ENCODE measurements around the gene MEGF11.

MEGF11 gene

DNA sequence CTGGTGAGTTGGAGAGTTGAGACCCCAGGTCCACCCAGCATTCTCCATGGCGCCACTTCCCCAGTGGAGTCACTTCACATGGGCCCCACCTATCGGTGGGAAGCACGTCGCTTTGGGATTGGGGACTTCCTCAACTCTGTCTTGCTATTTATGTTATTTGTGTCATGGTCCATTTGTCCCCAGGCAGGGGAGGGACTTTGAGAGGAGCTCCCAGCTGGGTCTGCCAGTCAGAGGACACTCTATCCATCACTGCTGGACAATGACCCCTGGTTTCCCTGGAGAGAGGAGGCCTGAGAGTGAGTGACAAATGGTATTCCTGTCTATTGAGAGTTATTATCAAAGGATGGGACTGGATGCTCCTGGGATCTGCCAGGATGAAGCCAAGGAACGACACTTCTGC, 256.6 kb downstream of the MEGF11 start:
- Histone ChIP-seq H3K27ac (no peak overlapping the region), H3K9me3 (ENCODE audit: low read depth, low read length) (no peaks in the 10 kb centered on the region), H3K36me3 (ENCODE audit: insufficient read depth, low read length) (no peaks in the 10 kb centered on the region), H3K4me3 (no peak overlapping the region), H3K9ac (ENCODE audit: insufficient read length) (no peak overlapping the region)
- no peak for TF ChIP-seq FOXP2 (optimal IDR thresholded peaks at IDR 0.05; ENCODE audit: control extremely low read depth, extremely low read length, insufficient read depth)
- TF ChIP-seq EZH2 (IDR thresholded peaks at IDR 0.05): no peak
- no peak for TF ChIP-seq POLR2AphosphoS5 (IDR thresholded peaks at IDR 0.05; ENCODE audit: borderline replicate concordance, low read depth, low read length)
- DNase-seq (ENCODE audit: low read depth, low spot score): no peak

DNA sequence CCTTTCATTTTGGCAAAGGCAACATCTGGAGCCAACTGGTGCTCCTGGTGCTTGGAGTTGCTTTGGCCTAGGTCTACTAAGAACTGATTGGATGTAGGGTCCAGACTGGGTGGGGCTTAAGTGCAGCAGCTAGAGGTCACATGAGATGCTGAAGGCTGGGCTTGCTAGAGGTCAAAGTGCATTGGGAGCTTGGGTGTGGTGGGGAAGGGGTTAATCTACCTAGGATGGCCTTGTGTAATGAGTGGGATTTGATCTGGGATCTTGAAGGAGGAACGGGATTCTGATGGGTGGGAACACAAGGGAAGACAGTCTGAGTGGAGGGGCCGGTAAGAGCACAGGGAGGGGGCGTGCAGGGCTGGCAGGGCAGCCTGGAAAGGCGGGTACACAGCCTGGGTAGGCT, 258.7 kb downstream of the MEGF11 start:
- TF ChIP-seq POLR2AphosphoS5 (IDR thresholded peaks at IDR 0.05; ENCODE audit: borderline replicate concordance, low read depth, low read length): no peak
- no peak for TF ChIP-seq FOXP2 (optimal IDR thresholded peaks at IDR 0.05; ENCODE audit: control extremely low read depth, extremely low read length, insufficient read depth)
- no peak for TF ChIP-seq EZH2 (IDR thresholded peaks at IDR 0.05)
- Histone ChIP-seq H3K9me3 (ENCODE audit: low read depth, low read length) (no peaks in the 10 kb centered on the region), H3K4me3 (no peak overlapping the region), H3K36me3 (ENCODE audit: insufficient read depth, low read length) (no peaks in the 10 kb centered on the region), H3K27ac (no peak overlapping the region), H3K9ac (ENCODE audit: insufficient read length) (no peak overlapping the region)
- no peak for DNase-seq (ENCODE audit: low read depth, low spot score)

DNA sequence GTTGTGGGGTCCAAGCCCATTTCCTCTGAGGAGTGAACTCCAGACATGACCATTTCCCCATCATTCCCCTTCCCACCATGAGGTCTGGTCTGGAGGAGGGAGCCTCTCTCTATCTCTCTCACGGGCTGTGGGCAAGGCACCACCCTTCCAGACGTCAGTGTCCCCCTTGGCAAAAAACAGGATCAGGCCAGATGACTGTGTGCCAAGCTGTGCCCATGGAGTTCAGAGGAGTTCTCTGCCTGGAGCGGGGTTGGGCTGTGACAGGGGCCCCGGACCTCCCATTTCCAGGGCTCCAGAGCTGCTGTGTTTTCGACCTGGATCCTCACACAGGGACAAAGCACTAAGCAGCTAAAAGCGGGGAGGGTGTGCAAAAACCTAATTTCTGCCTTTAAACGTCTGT, 259.8 kb downstream of the MEGF11 start:
- H3K9me3 ChIP-seq (ENCODE audit: low read depth, low read length): no peaks in the 10 kb centered on the region
- TF ChIP-seq EZH2 (IDR thresholded peaks at IDR 0.05): no peak
- no peak for TF ChIP-seq FOXP2 (optimal IDR thresholded peaks at IDR 0.05; ENCODE audit: control extremely low read depth, extremely low read length, insufficient read depth)
- no peak for TF ChIP-seq POLR2AphosphoS5 (IDR thresholded peaks at IDR 0.05; ENCODE audit: borderline replicate concordance, low read depth, low read length)
- H3K9ac ChIP-seq (ENCODE audit: insufficient read length): no peak overlapping the region
- no peak overlapping the region for H3K4me3 ChIP-seq
- no peaks in the 10 kb centered on the region for H3K36me3 ChIP-seq (ENCODE audit: insufficient read depth, low read length)
- no peak overlapping the region for H3K27ac ChIP-seq
- no peak for DNase-seq (ENCODE audit: low read depth, low spot score)

DNA sequence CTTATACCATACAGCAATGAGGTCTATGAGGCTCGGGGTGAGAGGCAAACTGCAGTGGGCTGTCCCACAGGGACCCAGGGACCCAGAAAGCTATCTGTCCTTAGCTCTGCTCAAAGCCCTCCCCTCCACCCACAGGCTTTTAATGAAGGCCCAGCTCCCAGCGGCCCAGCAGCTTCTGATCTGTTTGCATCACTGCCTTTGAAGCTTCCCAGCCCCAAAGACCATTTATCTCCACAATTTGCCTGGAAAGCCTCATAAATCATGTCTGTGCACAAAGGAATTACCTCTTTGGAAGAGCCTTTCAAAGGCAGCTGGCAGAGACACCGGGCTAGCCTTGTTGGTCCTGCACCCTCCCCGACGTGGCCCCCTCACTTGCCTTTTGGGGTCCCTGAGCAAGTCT, 260.3 kb downstream of the MEGF11 start:
- Histone ChIP-seq H3K27ac (no peak overlapping the region), H3K36me3 (ENCODE audit: insufficient read depth, low read length) (no peaks in the 10 kb centered on the region), H3K9ac (ENCODE audit: insufficient read length) (no peak overlapping the region), H3K9me3 (ENCODE audit: low read depth, low read length) (no peaks in the 10 kb centered on the region), H3K4me3 (no peak overlapping the region)
- TF ChIP-seq EZH2 (IDR thresholded peaks at IDR 0.05): no peak
- no peak for TF ChIP-seq POLR2AphosphoS5 (IDR thresholded peaks at IDR 0.05; ENCODE audit: borderline replicate concordance, low read depth, low read length)
- no peak for TF ChIP-seq FOXP2 (optimal IDR thresholded peaks at IDR 0.05; ENCODE audit: control extremely low read depth, extremely low read length, insufficient read depth)
- DNase-seq (ENCODE audit: low read depth, low spot score): no peak

DNA sequence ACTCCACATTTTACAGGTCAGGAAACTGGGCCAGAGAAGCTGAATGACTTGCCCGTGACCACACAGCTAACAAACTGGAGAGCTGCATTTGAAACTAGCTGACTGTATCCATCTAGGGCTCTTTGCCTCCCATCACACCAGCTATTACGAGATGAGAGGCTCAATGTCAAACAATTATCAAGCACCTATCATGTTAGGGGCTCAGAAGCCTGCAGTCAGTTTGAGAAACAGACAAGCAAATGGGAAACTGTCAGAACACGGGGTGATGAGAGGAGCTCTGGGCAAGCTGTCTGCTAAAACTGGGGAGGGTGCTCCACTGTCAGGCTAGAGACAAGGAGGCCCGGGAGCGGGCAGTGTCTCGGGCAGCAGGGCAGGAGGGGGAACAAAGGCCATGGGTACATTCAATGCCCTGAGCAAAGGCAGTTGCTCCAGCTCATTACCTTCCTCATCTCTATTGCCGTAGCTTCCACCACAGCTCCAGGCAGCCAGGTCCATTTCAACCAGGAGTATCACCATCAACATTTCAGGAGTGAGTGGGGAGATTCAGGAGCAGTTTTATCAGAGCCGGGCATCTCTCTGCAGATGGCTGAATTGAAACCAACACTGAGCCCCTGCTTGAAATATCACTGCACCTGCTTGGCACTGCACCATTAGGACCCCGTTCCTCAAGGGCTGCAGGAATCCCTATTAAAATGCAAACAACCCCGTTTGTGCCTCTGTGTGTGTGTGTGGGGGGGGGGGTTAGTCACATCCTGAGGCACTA, 261.6 kb downstream of the MEGF11 start:
- H3K9ac ChIP-seq (ENCODE audit: insufficient read length): no peak overlapping the region
- no peak overlapping the region for H3K4me3 ChIP-seq
- H3K27ac ChIP-seq: no peak overlapping the region
- DNase-seq (ENCODE audit: low read depth, low spot score): no peak
- H3K36me3 ChIP-seq (ENCODE audit: insufficient read depth, low read length): no peaks in the 10 kb centered on the region
- TF ChIP-seq FOXP2 (optimal IDR thresholded peaks at IDR 0.05; ENCODE audit: control extremely low read depth, extremely low read length, insufficient read depth) (no peak), EZH2 (IDR thresholded peaks at IDR 0.05) (no peak), POLR2AphosphoS5 (IDR thresholded peaks at IDR 0.05; ENCODE audit: borderline replicate concordance, low read depth, low read length) (no peak)
- no peaks in the 10 kb centered on the region for H3K9me3 ChIP-seq (ENCODE audit: low read depth, low read length)

DNA sequence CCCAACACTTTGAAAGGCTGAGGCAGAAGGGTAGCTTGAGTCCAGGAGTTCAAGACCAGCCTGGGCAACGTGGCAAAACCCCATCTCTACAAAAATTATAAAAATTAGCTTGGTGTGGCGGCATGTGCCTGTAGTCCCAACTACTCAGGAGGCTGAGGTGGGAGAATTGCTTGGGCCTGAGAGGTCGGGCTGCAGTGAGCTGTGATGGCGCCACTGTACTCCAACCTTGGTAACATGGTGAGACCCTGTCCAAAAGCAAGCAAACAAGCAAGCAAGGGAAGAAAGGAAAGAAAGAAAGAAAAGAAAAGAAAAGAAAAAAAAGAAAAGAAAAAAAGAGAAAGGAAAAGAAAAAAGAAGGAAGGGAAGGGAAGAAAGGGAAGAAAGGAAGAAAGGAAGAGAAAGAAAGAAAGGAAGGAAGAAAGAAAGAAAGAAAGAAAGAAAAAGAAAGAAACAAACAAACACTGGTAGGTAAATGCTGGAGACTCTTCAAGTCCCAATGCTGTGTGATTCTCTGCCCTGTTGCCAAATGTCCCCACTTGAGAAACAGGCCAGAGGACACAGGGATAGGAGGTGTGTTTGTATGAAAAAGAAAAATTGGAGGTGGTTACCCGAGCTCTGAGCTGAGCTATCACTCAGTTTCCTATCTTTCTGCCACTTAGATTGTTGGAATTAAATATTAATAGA, 263.1 kb downstream of the MEGF11 start:
- Histone ChIP-seq H3K4me3 (no peak overlapping the region), H3K9me3 (ENCODE audit: low read depth, low read length) (no peaks in the 10 kb centered on the region), H3K36me3 (ENCODE audit: insufficient read depth, low read length) (no peaks in the 10 kb centered on the region), H3K27ac (no peak overlapping the region), H3K9ac (ENCODE audit: insufficient read length) (no peak overlapping the region)
- DNase-seq (ENCODE audit: low read depth, low spot score): no peak
- no peak for TF ChIP-seq FOXP2 (optimal IDR thresholded peaks at IDR 0.05; ENCODE audit: control extremely low read depth, extremely low read length, insufficient read depth)
- TF ChIP-seq EZH2 (IDR thresholded peaks at IDR 0.05): no peak
- TF ChIP-seq POLR2AphosphoS5 (IDR thresholded peaks at IDR 0.05; ENCODE audit: borderline replicate concordance, low read depth, low read length): no peak

DNA sequence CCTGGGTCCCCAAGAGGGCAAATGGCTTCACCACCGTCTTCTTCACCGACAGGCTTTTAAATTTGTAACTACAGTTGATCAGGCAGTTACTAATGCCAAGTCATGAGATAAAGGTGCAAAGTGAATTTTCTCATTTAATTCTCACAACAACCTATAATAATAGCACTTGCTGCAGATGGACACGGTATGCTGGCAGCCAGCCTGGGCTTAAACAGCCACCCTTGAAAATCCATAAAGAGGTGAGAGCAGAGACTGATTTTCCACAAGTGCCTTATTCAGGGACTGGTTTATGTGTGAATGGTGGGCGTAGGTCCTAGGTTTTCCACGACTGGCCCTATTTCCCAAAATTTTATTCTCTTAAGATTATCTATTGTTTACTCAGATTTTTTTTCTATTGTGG, 266.4 kb downstream of the MEGF11 start:
- H3K27ac ChIP-seq: no peak overlapping the region
- H3K36me3 ChIP-seq (ENCODE audit: insufficient read depth, low read length): no peaks in the 10 kb centered on the region
- no peak overlapping the region for H3K9ac ChIP-seq (ENCODE audit: insufficient read length)
- DNase-seq (ENCODE audit: low read depth, low spot score): no peak
- no peaks in the 10 kb centered on the region for H3K9me3 ChIP-seq (ENCODE audit: low read depth, low read length)
- no peak overlapping the region for H3K4me3 ChIP-seq
- TF ChIP-seq FOXP2 (optimal IDR thresholded peaks at IDR 0.05; ENCODE audit: control extremely low read depth, extremely low read length, insufficient read depth) (no peak), EZH2 (IDR thresholded peaks at IDR 0.05) (no peak), POLR2AphosphoS5 (IDR thresholded peaks at IDR 0.05; ENCODE audit: borderline replicate concordance, low read depth, low read length) (no peak)

DNA sequence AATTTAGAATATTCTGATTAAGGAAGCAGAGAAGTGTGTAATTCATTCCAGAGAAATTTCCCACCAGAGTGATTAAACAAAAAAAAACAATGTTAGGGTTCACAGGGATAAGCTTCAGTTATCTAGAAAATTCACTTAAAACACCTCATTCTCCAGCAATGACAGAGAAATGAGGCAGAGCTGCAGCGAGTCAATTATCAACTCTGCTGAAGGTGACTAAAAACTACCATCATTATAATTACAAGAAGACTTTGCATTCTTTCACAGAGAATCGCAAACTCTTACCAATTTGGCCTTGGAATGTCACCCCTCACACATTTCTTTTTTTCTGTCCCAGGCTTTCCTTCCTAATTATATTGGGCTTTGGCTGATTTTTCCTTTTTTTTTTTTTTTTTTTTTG, 267.1 kb downstream of the MEGF11 start:
- Histone ChIP-seq H3K36me3 (ENCODE audit: insufficient read depth, low read length) (no peaks in the 10 kb centered on the region), H3K9ac (ENCODE audit: insufficient read length) (no peak overlapping the region), H3K4me3 (no peak overlapping the region), H3K9me3 (ENCODE audit: low read depth, low read length) (no peaks in the 10 kb centered on the region), H3K27ac (no peak overlapping the region)
- no peak for TF ChIP-seq FOXP2 (optimal IDR thresholded peaks at IDR 0.05; ENCODE audit: control extremely low read depth, extremely low read length, insufficient read depth)
- TF ChIP-seq EZH2 (IDR thresholded peaks at IDR 0.05): no peak
- DNase-seq (ENCODE audit: low read depth, low spot score): no peak
